NCI-H345 (cell line): ENCODE results near the gene FGG.
A peak's percentile ranks its signal among the peaks of the same experiment; 100 is the strongest.

Experiments
- DNase-seq: peaks from one replicate; lab custom pipeline; 2025; lab: John Stamatoyannopoulos, UW

Gene FGG

DNA sequence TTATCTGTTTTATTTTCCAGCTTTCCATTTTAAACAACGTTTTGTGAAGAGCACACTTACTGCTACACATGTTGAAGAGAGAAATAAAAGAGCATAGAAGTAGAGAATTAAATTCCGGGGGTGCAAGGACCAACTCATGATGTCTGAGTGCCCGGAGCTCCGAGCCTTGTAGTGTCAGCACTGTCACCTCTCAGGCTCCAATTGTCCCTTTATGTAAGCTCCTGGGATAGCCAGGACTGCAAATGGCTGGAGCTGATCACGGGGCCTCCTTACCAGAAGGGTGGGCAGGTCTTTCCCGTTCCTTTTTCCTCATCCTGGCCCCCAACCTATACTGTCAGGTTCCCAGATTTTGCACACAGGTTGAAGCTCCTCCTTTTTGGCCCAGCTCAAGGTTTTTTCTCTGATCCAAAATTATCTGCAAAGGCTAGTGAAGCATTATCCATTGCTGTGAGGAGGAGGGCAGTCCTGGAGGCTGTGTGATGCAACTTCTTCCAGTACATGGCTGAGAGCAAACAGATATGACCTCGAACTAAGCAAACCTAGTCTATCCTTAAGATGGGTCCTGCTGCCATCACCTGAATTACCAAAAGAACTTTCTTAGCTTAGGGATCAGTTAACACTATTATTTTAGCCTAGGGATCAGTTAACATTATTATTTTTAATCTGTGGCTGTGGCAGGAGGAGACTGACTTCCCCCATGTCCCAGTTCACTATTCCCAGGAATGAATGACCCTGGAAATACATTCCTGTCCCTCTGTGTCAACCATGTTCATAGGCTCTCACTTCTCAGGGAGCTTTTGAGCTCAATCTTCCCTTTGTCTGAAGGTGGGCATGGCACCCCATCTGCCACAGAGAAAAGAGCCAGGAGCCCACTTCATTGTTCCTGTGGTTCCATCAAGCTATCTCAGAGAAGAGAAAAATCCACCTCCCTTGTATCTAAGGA lies at the start of gene FGG:
Gene FGG, minus strand, starts transcription at position 185 of the 943 bp plus-strand sequence. Its CDS starts 47 bp downstream, at position 138.
- DNase-seq = no peak

DNA sequence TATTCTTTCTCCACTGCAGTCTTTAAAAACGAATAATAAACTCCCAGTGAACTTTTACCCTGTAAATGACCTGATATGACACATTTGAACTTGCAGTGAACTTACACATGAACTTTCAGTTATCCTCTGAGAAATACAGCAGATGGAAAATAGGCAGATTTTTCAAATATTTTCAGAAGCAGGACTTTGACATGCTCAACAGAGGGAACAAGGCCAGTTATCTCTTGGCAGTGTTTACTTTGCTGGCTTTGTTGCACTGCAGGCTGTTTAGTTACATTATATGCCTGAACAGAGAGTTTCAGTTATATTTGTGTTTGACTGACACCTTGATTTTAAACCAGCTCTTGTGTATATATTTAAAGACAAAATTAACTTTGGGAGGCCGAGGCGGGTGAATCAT lies 47.6 kb upstream of the FGG start:
- no peak for DNase-seq

DNA sequence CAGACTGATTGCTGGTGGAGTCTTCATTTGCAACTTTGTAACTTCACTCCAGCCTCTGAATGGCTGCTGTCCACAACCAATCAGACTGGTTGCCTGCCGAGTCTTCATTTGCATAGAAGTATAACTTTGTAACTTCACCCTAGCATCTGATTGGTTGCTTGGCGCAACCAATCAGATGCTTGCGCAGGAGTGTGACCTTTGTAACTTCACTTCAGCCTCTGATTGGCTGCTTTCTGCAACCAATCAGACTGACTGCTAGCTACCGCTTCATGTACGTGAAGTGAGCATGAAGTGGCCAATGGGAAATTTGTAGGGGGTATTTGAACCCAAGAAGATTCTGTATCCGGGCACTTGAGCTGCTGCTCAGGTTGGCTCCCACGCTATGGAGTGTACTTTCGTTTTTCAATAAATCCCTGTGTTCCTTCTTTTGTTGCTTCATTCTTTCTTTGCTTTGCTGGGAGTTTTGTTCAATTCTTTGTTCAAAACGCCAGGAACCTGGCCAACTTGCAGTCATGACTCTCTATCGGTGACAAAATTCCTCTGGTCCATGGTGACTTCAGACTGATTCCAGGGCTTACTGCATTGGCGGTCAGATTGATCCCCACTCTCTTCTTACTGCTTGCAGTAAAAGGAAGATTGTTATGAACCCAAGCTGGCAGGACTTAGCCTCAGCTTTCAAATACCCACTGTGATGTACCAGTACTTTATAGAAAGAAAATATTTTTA lies 46.4 kb upstream of the FGG start:
- DNase-seq = no peak

DNA sequence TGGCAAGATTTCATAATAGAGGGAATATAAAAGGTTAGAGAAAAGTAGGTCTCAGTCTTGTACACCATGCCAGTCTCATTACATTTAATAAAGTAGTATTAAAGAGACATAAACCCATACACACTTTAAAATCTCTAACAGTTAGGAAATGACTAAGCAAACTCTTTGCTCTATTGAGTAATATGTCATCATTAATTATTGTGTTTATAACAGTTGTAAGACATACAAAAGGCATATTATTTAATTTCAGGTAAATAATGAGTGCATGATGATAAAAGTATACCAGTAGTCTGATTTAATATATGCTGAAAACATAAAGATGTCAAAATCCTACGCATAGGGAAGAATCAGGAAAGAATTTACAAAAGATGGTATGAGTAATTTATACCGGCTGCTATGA lies 31.0 kb upstream of the FGG start:
- no peak for DNase-seq

DNA sequence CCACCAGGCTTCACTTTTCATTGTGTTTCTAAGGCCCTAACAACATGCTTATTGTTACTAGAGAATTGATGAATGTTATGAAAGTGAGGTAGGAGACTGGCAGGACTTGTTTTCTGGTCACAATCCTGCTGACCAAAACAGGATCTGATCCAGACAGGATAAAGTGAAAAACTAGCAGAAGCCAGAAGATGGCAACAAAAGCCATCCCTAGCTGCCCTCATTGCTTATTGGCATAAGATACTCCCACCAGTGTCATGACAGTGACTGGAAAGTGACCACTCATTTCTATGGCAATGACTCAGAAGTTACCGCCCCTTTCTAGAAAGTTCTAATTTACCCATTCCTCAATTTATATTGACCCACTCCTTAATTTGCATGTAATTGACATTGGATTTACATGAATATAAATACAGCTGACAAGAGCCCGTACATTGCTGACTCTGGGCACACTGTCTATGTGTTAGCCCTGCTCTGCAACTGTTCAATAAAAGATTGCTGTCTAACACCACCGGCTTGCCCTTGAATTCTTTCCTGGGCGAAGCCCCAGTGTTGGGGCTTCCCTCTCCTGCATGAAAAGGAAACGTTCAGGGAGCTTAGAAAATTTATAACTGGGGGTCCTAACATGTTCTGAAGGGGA lies 30.0 kb upstream of the FGG start:
- no peak for DNase-seq

DNA sequence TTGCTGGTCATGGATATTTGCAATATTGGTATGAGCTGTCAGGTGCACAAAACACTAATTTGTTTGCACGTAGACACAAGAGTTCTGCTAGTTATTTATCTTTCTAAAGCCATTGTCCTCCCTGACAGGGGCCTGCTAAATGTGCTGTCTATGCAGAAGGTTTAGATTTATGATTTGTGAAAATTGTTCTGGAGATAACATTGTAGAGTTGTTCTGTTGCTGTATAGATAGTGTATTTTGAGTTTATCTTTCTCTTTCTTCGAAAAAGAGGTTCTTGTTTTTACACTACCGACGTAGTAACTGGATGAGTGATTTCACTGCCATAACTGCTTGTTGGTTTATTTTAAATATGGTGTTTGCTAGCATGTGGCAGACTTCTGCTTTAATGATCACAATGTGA lies 28.5 kb upstream of the FGG start:
- DNase-seq = no peak

DNA sequence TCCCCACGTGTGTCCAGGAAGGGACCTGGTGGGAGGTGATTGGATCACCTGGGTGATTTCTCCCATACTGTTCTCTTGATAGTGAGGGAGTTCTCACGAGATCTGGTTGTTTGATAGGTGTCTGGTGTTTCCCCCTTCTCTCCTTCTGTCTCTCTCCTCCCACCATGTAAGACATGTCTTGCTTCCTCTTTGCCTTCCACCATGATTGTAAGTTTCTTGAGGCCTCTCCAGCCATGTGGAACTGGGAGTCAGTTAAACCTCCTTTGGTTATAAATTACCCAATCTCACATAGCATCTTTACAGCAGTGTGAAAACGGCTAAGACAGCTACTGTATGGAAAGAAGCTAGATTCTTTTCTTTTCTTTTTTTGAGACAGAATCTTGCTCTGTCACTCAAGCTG lies 21.6 kb upstream of the FGG start:
- DNase-seq = no peak

DNA sequence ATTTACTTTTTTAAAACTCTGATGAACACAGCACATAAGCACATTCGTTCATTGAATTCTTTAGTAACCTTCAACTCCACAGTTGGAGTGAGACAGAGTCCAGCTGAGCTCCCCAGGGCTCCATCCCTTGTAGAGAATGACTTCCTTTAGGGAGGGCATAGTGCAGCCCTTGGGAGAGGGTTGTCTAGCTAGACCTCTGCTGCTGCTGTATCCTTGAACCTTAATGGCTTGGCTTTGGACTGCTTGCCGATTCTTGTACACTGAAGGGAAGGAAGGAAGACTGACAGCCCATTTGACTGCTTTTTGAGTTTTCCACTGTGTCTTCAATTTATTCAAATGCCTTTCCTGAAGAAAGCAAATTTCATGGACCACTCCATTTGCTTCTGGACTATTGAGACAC lies 19.4 kb upstream of the FGG start:
- DNase-seq = no peak

DNA sequence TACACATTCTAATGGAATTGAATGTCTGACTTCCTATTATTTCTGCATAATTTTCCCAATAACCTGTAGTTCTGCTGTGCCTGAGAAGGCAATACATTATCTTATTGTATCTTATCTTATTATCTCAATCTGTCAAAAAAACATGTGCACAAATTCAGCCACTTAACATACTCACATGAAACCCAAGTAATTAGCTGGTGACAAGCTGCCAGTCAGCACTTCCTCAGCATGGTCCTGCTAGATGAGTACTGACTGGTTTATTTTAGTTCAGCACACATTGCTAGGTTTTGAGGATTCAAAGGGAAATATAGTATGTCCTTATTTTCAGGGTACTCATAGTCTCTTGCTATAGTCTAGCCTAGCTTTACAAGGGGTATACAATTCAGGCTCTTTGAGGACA lies 17.9 kb upstream of the FGG start:
- no peak for DNase-seq

DNA sequence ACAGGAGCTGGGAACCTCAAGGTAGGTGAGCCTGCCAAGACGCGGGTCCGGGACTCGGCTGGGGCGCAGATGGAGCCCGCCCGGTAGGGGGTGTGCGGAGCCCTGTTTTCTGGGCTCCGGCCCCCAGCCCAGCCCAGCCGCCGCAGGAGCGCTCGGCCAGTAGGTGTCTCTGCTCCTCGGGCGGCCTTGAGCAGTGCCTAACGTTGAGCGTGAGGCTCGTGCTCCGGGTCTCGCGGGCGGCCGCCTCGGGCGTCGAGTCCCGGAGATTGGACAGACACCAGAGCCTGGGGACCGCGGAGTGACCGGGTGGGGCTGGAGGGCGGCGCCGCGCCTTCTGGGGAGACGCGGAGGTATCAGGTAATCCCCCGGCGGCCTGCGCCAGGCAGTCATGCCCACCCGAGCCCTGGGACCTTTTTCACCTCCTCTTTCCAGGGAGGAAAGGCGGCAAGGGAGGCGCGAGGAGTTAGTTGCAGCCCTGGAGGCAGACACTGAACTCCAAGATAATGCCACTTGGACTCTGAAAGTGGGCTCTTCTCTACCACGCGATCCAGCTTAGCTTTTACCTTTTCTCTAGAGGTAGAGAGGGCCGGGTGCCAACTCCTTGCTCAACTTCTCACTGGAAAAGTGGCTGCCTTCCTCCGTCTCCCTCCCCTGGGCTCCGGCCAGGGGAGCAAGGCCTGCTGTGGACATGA lies 14.5 kb upstream of the FGG start:
- no peak for DNase-seq

DNA sequence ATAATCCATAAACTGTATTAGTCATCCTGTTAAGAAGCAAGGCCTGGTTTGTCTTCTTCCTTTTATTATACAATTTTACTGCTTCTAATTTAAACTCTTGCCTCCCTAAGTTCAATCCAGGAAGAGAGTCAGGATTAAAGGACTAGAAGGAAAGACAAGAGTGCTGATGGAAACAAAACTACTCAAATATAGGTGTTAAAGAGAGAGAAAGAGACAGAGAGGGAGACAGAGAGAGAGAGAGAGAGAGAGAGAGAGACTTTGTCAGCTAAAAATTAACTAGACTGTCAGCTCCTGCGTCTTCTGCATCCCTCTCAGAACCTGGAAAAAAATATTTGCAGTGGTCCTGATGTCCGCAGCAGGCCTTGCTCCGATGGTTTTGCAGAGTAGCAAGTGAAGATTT lies 13.5 kb upstream of the FGG start:
- DNase-seq = no peak

DNA sequence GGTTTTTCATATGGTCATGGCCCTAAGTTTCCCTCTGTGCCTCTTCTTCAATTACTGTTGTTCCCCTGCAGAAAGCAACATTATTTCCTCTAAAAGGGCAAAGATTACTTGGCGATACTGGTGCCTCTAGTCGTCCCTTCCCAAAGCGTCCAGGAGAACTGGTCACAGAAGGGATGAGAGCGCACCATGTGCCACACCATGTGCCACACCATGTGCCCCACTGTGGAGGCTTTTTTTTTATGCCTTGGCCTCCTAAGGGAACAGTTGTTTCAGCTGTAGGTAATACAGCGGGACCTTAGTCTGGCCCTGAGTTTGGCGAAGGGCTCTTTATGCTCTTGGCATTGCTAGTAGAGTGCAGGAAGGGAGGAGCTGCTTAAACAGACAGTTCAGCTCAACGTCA lies 11.5 kb upstream of the FGG start:
- no peak for DNase-seq

DNA sequence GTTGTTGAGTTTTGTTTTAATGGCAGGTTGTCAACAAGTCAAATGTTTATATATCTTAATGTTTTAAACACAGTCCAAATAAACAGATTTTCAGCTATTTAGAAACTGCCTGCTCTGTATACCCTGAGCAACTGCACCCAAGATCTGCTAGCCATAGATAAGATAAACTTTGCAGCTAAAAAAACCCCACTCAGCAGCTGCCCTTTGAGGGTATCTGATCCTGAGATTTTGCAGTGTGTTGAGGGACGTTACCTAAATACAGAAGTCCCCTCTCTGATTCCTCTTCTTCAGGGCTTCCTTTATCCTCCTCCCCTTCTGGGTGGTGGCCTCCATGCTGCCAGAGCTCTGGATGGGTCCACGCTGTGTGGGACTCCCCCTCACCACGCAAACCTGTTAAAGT lies 11.0 kb upstream of the FGG start:
- no peak for DNase-seq

DNA sequence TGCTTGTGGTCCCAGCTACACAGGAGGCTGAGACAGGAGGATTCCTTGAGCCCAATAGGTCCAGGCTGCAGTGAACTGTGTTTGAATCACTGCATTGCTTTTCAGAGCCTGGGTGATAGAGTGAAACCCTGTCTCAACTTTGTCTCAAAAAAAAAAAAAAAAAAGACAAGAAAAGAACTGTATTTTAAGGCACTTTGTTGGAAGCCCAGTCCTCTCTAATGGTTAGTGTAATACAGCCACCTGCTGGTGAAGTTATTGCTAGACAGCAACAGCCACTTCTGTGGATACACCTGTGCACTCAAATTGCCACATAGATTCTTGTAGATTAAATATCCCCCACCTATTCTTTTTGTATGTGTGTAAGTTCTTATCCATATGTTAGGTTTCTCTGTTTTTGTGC lies 10.1 kb upstream of the FGG start:
- peak; percentile 1 for DNase-seq

DNA sequence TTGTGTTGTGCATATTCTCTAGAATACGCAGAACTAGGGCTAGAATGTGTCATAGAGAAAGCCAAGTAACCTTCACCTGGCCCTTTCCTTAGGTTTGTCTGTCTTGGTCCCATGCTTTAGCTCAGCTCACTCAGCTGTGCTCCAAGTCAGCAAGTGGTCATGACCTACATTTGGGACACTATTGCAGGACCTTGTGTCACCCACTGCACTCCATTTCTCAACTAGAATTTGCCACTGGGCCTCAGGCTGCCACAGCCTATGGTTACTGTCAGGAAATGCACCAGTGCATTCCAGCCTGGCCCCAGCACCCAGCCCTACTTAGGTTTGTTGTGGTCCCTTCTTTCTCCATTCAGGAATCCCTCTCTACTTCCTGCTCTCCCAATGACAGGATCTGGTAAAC lies 7.7 kb upstream of the FGG start:
- no peak for DNase-seq

DNA sequence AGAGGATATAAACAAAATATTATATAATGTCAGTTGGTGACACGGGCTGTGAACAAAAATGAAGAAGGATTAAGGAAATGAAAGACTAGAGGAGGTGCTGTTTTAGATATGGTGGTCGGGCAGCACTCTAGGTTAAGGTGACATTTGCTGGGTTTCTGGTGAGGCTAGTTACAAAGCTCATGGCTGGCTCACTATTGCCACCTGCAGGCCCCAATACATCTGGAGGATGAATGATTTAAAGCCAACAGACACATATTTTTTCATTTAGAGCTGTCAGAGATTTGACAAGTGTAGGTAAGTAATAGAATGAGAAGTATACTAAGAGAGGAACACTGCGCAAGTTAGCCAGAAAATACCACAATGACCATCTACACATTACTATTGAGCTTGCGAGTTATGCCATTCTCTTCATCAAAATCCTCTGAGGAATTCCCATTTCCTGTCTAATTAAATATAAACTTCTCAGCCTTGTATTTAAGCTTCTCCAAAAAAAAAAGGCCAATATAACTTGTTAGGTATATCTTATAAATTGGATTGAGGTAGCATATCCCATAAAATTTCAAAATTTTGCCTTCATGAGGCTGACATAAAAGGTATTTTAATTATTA lies 6.4 kb upstream of the FGG start:
- DNase-seq = peak; percentile 4

DNA sequence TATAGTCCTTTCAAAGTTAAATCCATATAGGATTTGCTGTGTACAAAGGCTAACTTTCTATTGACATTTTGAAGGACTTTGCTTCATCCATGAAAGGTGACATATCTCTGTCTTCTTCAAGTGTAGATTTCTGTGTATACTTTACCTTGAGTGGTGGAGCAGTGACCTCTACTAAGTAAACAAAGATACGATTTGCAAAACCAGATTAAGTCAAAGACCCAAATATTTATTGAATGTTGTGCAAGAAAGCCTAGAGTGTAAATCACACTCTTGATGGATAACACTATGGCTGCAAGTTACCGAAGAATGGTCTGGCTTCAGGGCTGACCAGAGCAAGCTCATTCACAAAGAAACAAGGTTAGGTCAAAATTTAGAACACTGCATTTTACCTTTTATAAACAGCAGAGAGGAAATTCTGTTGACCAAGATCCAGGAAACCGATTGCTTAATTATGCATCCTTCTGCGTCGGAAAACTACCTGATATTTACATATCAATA lies 5.4 kb upstream of the FGG start:
- no peak for DNase-seq

DNA sequence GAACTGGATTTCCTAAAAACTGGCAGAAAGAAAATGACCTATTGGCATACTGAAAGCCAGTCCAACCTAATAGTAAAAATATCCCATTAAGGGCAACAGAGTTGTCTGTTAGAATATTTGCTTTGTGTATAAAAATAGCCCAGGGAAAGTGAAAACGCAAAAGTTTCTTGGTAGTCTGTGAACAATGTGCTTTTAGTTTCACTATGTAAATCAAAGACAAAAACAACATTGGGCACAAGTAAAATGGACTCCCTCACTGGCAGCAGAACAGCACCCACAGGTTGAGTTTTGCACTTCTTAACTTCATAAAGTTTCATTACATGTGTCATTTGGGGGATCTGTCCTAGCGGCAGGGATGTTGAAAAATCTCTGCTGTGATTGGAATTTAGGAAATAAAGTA lies 4.3 kb upstream of the FGG start:
- no peak for DNase-seq

DNA sequence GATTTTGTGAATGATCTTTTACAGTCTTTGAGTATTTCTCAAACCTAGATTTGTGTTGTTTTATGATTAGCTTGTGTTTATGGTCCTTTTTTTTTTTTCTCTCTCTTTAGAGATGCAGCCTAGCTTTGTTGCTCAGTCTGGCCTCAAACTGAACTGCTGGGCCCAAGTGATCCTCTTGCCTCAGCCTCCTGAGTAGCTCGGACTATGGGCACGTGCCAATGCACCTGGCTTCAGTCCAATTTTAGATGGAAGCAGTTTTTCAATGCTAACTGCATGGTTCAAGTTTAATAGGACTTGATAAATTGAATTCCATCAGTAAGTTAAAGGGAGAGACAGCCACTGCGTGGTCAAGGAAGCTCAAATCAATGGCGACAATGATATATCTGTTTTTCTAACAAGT lies 3.8 kb upstream of the FGG start:
- no peak for DNase-seq

DNA sequence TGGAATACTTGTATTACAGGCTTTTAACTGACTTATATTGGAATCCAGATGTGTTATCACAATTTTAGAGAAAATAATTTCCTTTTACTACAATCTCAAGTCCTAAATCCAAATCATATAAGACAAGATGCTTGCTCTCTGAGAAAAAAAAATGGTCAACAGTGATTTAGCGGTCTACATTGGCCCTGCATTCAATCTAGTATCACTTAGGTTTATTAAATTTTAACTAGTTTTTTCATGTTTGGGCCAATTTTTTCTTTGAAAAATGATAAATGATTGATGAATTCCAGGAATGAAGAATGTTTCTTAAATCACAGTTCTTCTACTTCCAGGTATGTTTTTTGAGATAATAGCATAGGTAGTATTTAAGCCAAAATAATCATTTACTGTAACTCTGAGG lies 2.8 kb upstream of the FGG start:
- no peak for DNase-seq

DNA sequence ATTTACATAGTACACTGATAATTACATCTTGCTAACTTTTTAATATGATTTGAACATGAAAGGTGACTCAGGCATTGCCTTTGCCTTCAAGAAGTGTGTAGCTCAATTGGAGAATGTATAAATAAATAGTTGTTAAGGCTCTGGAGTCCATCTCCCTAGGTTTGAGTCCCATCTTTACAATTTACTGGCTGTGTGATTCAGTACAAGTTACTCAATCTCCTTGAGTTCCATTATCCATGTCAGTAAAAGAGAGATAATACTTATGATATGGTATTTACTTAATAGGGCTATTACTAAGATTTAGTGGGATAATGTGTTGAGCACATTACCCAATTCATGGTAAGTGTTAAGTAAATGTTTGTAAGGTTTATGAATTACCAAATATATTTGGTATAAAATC lies 1.9 kb upstream of the FGG start:
- no peak for DNase-seq

DNA sequence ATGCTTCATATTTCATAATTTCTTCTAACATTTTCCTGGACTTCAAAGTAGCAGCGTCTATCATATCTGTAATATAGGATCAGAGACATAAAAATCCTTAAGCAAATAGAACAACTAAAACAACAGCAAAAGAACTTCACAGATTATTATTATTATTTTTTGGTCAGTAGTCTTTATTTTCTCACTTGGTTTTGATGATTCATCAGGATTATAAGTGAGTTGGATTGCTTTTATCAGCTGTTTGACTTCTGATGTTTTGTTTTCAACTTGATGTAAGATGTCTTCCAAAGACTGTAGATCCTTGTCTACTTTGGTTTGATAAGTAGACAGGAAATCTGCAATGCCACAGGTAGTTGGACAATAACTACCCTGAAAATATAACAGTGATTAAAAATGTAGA lies 623 bp downstream of the FGG start:
- DNase-seq = no peak
